Activated T-cell treated with anti-CD3 and anti-CD28 coated beads, Interleukin-2, amount 50 U/mL, for 72 hours (primary cell): ENCODE results near the gene SPATS2. TPM values are rescaled to one million over a fixed set of nuclear protein-coding genes. Genes with fewer than 3 reads are reported as not detected.

ENCODE experiments used
- ATAC-seq, 2 donors: fragments of 150-1000 bp; cut with Tn5 transposase; replicated peaks in 1 of 2; 2 replicates each; pipeline ENCODE4 v1.10.0; 2021; ENCODE audit warnings: moderate library complexity in 2 of 2, mild to moderate bottlenecking in 1 of 2
- DNase-seq, 2 donors: peaks; one replicate each; pipeline ENCODE4 v3.0.0; 2021 to 2022; ENCODE audit warnings: mixed read lengths in 1 of 2
- H3K27ac Mint-ChIP-seq: one replicate; pipeline ENCODE4 v1.8.0; 2022; ENCODE audit warnings: mild to moderate bottlenecking, moderate library complexity, mixed read lengths
- H3K27me3 Mint-ChIP-seq: one replicate; pipeline ENCODE4 v1.8.0; 2022; ENCODE audit warnings: low read depth, mixed read lengths
- H3K36me3 Mint-ChIP-seq, 2 donors: one replicate each; pipeline ENCODE4 v1.8.0; 2022; ENCODE audit warnings: mixed read lengths in 2 of 2, mild to moderate bottlenecking in 1 of 2; ENCODE audit not compliant: insufficient read depth in 2 of 2
- H3K4me1 Mint-ChIP-seq: one replicate; pipeline ENCODE4 v1.8.0; 2022; ENCODE audit warnings: low read depth, mixed read lengths
- H3K4me3 Mint-ChIP-seq, 2 donors: one replicate each; pipeline ENCODE4 v1.8.0; 2022; ENCODE audit warnings: mild to moderate bottlenecking in 2 of 2, mixed read lengths in 2 of 2, moderate library complexity in 2 of 2
- H3K9me3 Mint-ChIP-seq, 2 donors: one replicate each; pipeline ENCODE4 v1.8.0; 2022; ENCODE audit warnings: mixed read lengths in 2 of 2
- total RNA-seq, 2 donors: library from RNA; stranded (reverse); gene quantifications; one replicate each; pipeline ENCODE4 v1.2.3, GENCODE V29; 2022

Gene SPATS2
- total RNA-seq, 2 donors from 2014 or later, result 12.3 to 16.4 TPM

- no peak for DNase-seq
- Mint-ChIP-seq H3K27ac (no peak overlapping the region), H3K9me3 (no peaks in the 10 kb centered on the region), H3K4me1 (peaks cover 11% of the 10 kb centered on the region), H3K36me3 (no peaks in the 10 kb centered on the region), H3K4me3 (no peak overlapping the region), H3K27me3 (peaks cover 7% of the 10 kb centered on the region)
- ATAC-seq, result no peak
Observed at GRCh38 chr12:49552014-49552413, 184.8 kb downstream of the SPATS2 start.

GRCh38 chr12:49552425-49552824 lies 185.2 kb downstream of the SPATS2 start:
- DNase-seq (no peak), ATAC-seq (no peak)
- H3K27ac Mint-ChIP-seq, result no peak overlapping the region
- H3K36me3 Mint-ChIP-seq, result no peaks in the 10 kb centered on the region
- peaks cover 11% of the 10 kb centered on the region for H3K4me1 Mint-ChIP-seq
- no peaks in the 10 kb centered on the region for H3K9me3 Mint-ChIP-seq
- peaks cover 7% of the 10 kb centered on the region for H3K27me3 Mint-ChIP-seq
- H3K4me3 Mint-ChIP-seq, result no peak overlapping the region

GRCh38 chr12:49552899-49553298 lies 185.6 kb downstream of the SPATS2 start:
- no peaks in the 10 kb centered on the region for H3K36me3 Mint-ChIP-seq
- H3K27ac Mint-ChIP-seq, result no peak overlapping the region
- no peak overlapping the region for H3K4me3 Mint-ChIP-seq
- no peak for DNase-seq
- H3K4me1 Mint-ChIP-seq, result peaks cover 11% of the 10 kb centered on the region
- no peak for ATAC-seq
- H3K27me3 Mint-ChIP-seq, result peaks cover 6% of the 10 kb centered on the region
- no peaks in the 10 kb centered on the region for H3K9me3 Mint-ChIP-seq

GRCh38 chr12:49553512-49554088 lies 186.3 kb downstream of the SPATS2 start:
- peaks cover 4% of the 10 kb centered on the region for H3K4me1 Mint-ChIP-seq
- H3K9me3 Mint-ChIP-seq, result no peaks in the 10 kb centered on the region
- no peak overlapping the region for H3K27ac Mint-ChIP-seq
- DNase-seq, result no peak
- no peak overlapping the region for H3K4me3 Mint-ChIP-seq
- ATAC-seq, result peak; percentile 38 to 50
- no peaks in the 10 kb centered on the region for H3K36me3 Mint-ChIP-seq
- no peaks in the 10 kb centered on the region for H3K27me3 Mint-ChIP-seq

- DNase-seq (no peak), ATAC-seq (no peak)
- Mint-ChIP-seq H3K27me3 (no peaks in the 10 kb centered on the region), H3K27ac (no peak overlapping the region), H3K4me3 (no peak overlapping the region), H3K4me1 (no peaks in the 10 kb centered on the region), H3K9me3 (no peaks in the 10 kb centered on the region), H3K36me3 (no peaks in the 10 kb centered on the region)
Observed at GRCh38 chr12:49554266-49554665, 187.0 kb downstream of the SPATS2 start.

- Mint-ChIP-seq H3K4me1 (no peaks in the 10 kb centered on the region), H3K36me3 (no peaks in the 10 kb centered on the region), H3K27me3 (no peaks in the 10 kb centered on the region), H3K27ac (no peak overlapping the region), H3K4me3 (no peak overlapping the region), H3K9me3 (no peaks in the 10 kb centered on the region)
- no peak for ATAC-seq
- DNase-seq, result no peak
Observed at GRCh38 chr12:49555631-49556390, 188.5 kb downstream of the SPATS2 start.

GRCh38 chr12:49556391-49557186 lies 189.3 kb downstream of the SPATS2 start:
- Mint-ChIP-seq H3K27me3 (no peaks in the 10 kb centered on the region), H3K9me3 (no peaks in the 10 kb centered on the region), H3K4me1 (no peaks in the 10 kb centered on the region), H3K27ac (no peak overlapping the region), H3K36me3 (no peaks in the 10 kb centered on the region), H3K4me3 (no peak overlapping the region)
- DNase-seq (no peak), ATAC-seq (no peak)

GRCh38 chr12:49557187-49557916 lies 190.1 kb downstream of the SPATS2 start:
- Mint-ChIP-seq H3K36me3 (peaks cover 3 to 4% of the 10 kb centered on the region in 2 donors), H3K4me1 (no peaks in the 10 kb centered on the region), H3K27me3 (no peaks in the 10 kb centered on the region), H3K4me3 (no peak overlapping the region), H3K9me3 (no peaks in the 10 kb centered on the region), H3K27ac (no peak overlapping the region)
- ATAC-seq (no peak), DNase-seq (no peak)

GRCh38 chr12:49557917-49558215 lies 190.6 kb downstream of the SPATS2 start:
- no peaks in the 10 kb centered on the region for H3K27me3 Mint-ChIP-seq
- no peaks in the 10 kb centered on the region for H3K9me3 Mint-ChIP-seq
- no peak for DNase-seq
- no peaks in the 10 kb centered on the region for H3K4me1 Mint-ChIP-seq
- no peak overlapping the region for H3K27ac Mint-ChIP-seq
- no peak for ATAC-seq
- H3K4me3 Mint-ChIP-seq, result no peak overlapping the region
- H3K36me3 Mint-ChIP-seq, result peaks cover 3 to 4% of the 10 kb centered on the region in 2 donors

- Mint-ChIP-seq H3K27me3 (no peaks in the 10 kb centered on the region), H3K4me1 (no peaks in the 10 kb centered on the region), H3K27ac (no peak overlapping the region), H3K9me3 (no peaks in the 10 kb centered on the region), H3K4me3 (no peak overlapping the region), H3K36me3 (peaks cover 3 to 4% of the 10 kb centered on the region in 2 donors)
- ATAC-seq (no peak), DNase-seq (no peak)
Observed at GRCh38 chr12:49558526-49558925, 191.3 kb downstream of the SPATS2 start.

GRCh38 chr12:49559011-49559675 lies 191.9 kb downstream of the SPATS2 start:
- Mint-ChIP-seq H3K27me3 (no peaks in the 10 kb centered on the region), H3K36me3 (peaks cover 3 to 5% of the 10 kb centered on the region in 2 donors), H3K4me3 (no peak overlapping the region), H3K4me1 (no peaks in the 10 kb centered on the region), H3K9me3 (no peaks in the 10 kb centered on the region), H3K27ac (no peak overlapping the region)
- ATAC-seq (no peak), DNase-seq (no peak)

GRCh38 chr12:49560695-49561094 lies 193.4 kb downstream of the SPATS2 start:
- H3K9me3 Mint-ChIP-seq, result no peaks in the 10 kb centered on the region

More at GRCh38 chr12:49560695-49561094, 193.4 kb downstream of the SPATS2 start:
- Mint-ChIP-seq H3K27me3 (no peaks in the 10 kb centered on the region), H3K27ac (no peak overlapping the region), H3K4me3 (no peak overlapping the region), H3K36me3 (peaks cover 3 to 6% of the 10 kb centered on the region in 2 donors), H3K4me1 (peaks cover 11% of the 10 kb centered on the region)
- no peak for DNase-seq
- ATAC-seq, result no peak
